ENCODE measurements around the gene MAP2K5.

Gene MAP2K5

GRCh38 chr15:67738056-67738455 lies 195.6 kb downstream of the MAP2K5 start:
- TF ChIP-seq ZFP3 (CRISPR knock-in tag; IDR thresholded peaks at IDR 0.05) (no peak), CSDC2 (CRISPR knock-in tag; IDR thresholded peaks at IDR 0.05) (no peak), BACH2 (CRISPR knock-in tag; IDR thresholded peaks at IDR 0.05; ENCODE audit: borderline replicate concordance) (no peak), ZNF70 (CRISPR knock-in tag; IDR thresholded peaks at IDR 0.05) (no peak), ZNF8 (CRISPR knock-in tag; IDR thresholded peaks at IDR 0.05) (no peak), SNAI2 (CRISPR knock-in tag; IDR thresholded peaks at IDR 0.05) (no peak), CREB5 (CRISPR knock-in tag; IDR thresholded peaks at IDR 0.05; ENCODE audit: low read depth) (no peak)
- TF ChIP-seq, protein P1, sequence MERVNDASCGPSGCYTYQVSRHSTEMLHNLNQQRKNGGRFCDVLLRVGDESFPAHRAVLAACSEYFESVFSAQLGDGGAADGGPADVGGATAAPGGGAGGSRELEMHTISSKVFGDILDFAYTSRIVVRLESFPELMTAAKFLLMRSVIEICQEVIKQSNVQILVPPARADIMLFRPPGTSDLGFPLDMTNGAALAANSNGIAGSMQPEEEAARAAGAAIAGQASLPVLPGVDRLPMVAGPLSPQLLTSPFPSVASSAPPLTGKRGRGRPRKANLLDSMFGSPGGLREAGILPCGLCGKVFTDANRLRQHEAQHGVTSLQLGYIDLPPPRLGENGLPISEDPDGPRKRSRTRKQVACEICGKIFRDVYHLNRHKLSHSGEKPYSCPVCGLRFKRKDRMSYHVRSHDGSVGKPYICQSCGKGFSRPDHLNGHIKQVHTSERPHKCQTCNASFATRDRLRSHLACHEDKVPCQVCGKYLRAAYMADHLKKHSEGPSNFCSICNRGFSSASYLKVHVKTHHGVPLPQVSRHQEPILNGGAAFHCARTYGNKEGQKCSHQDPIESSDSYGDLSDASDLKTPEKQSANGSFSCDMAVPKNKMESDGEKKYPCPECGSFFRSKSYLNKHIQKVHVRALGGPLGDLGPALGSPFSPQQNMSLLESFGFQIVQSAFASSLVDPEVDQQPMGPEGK (CRISPR knock-in tag; IDR thresholded peaks at IDR 0.05; ENCODE audit: borderline replicate concordance), result no peak
- no peak for ATAC-seq

GRCh38 chr15:67740405-67740804 lies 197.9 kb downstream of the MAP2K5 start:
- ATAC-seq, result no peak
- TF ChIP-seq ZC3H10 (CRISPR knock-in tag; IDR thresholded peaks at IDR 0.05) (no peak), SNAI2 (CRISPR knock-in tag; IDR thresholded peaks at IDR 0.05) (no peak), ISL1 (CRISPR knock-in tag; IDR thresholded peaks at IDR 0.05) (no peak), CREB5 (CRISPR knock-in tag; IDR thresholded peaks at IDR 0.05; ENCODE audit: low read depth) (no peak), ZNF8 (CRISPR knock-in tag; IDR thresholded peaks at IDR 0.05) (no peak), ZFP30 (CRISPR knock-in tag; IDR thresholded peaks at IDR 0.05) (no peak), ZFP3 (CRISPR knock-in tag; IDR thresholded peaks at IDR 0.05) (no peak), CSRNP3 (CRISPR knock-in tag; IDR thresholded peaks at IDR 0.05) (no peak), ZNF70 (CRISPR knock-in tag; IDR thresholded peaks at IDR 0.05) (no peak), PPARA (CRISPR knock-in tag; IDR thresholded peaks at IDR 0.05; ENCODE audit: borderline replicate concordance) (no peak), ZNF565 (CRISPR knock-in tag; conservative IDR thresholded peaks at IDR 0.05; ENCODE audit: low read depth) (no peak)
- TF ChIP-seq, protein P1 (CRISPR knock-in tag; IDR thresholded peaks at IDR 0.05; ENCODE audit: borderline replicate concordance), result no peak
- TF ChIP-seq, protein P2, sequence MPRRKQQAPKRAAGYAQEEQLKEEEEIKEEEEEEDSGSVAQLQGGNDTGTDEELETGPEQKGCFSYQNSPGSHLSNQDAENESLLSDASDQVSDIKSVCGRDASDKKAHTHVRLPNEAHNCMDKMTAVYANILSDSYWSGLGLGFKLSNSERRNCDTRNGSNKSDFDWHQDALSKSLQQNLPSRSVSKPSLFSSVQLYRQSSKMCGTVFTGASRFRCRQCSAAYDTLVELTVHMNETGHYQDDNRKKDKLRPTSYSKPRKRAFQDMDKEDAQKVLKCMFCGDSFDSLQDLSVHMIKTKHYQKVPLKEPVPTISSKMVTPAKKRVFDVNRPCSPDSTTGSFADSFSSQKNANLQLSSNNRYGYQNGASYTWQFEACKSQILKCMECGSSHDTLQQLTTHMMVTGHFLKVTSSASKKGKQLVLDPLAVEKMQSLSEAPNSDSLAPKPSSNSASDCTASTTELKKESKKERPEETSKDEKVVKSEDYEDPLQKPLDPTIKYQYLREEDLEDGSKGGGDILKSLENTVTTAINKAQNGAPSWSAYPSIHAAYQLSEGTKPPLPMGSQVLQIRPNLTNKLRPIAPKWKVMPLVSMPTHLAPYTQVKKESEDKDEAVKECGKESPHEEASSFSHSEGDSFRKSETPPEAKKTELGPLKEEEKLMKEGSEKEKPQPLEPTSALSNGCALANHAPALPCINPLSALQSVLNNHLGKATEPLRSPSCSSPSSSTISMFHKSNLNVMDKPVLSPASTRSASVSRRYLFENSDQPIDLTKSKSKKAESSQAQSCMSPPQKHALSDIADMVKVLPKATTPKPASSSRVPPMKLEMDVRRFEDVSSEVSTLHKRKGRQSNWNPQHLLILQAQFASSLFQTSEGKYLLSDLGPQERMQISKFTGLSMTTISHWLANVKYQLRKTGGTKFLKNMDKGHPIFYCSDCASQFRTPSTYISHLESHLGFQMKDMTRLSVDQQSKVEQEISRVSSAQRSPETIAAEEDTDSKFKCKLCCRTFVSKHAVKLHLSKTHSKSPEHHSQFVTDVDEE (CRISPR knock-in tag; IDR thresholded peaks at IDR 0.05), result no peak

DNA sequence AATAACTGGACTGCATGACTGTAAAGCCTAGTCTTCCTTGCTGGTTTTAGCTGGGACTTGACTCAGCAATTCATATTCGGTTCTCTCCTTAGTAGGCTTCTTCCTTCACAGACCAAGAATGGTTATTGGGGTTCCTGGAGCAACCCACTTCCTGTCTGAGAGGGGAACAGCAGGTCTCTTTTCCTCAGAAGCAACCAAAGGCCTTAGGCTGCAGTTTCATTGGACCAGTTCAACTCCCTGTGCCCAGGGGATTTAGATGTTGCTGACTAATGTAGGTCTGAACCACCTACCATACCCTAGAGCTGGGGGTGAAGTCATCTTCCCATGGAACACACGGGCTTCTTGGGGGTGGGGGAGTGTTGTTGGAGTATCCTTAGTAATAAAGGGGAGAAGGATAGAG lies 198.8 kb downstream of the MAP2K5 start:
- ATAC-seq, result no peak

More for the DNA sequence above, 198.8 kb downstream of the MAP2K5 start:
- TF ChIP-seq TOX (CRISPR knock-in tag; IDR thresholded peaks at IDR 0.05; ENCODE audit: borderline replicate concordance) (no peak), RARB (CRISPR knock-in tag; IDR thresholded peaks at IDR 0.05) (no peak), ISL1 (CRISPR knock-in tag; IDR thresholded peaks at IDR 0.05) (no peak), ZNF565 (CRISPR knock-in tag; conservative IDR thresholded peaks at IDR 0.05; ENCODE audit: low read depth) (no peak), ARNTL (CRISPR knock-in tag; IDR thresholded peaks at IDR 0.05; ENCODE audit: borderline replicate concordance, low read depth) (no peak), SNAI2 (CRISPR knock-in tag; IDR thresholded peaks at IDR 0.05) (no peak), ZNF70 (CRISPR knock-in tag; IDR thresholded peaks at IDR 0.05) (no peak), ZFP30 (CRISPR knock-in tag; IDR thresholded peaks at IDR 0.05) (no peak), BACH2 (CRISPR knock-in tag; IDR thresholded peaks at IDR 0.05; ENCODE audit: borderline replicate concordance) (no peak), CSDC2 (CRISPR knock-in tag; IDR thresholded peaks at IDR 0.05) (no peak), TCF4 (CRISPR knock-in tag; IDR thresholded peaks at IDR 0.05; ENCODE audit: borderline replicate concordance) (no peak), ZNF8 (CRISPR knock-in tag; IDR thresholded peaks at IDR 0.05) (no peak)
- TF ChIP-seq, protein P1 (CRISPR knock-in tag; IDR thresholded peaks at IDR 0.05; ENCODE audit: borderline replicate concordance), result no peak
- TF ChIP-seq, protein P2 (CRISPR knock-in tag; IDR thresholded peaks at IDR 0.05), result no peak
